ENCODE data around the gene TRDN.

DNA sequence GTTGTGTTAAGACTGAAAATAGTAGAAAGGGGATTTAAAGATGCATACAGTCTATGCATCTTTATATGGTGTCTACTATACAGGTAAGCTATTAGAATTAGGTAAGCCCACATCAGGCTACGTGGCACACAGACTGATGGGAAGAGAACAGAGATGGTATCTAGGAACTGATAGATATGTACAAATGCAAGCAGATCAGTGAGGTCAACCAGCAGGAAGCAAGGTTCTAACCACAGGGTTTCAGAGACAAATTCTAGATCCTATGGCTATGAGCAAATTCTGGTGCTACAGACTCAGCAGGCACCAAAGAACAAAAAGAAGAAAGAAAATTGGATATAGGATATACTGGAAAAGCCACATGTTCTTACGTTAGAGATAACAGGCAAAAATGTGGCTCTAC lies 110.6 kb downstream of the TRDN start:
- TF ChIP-seq, protein P1, sequence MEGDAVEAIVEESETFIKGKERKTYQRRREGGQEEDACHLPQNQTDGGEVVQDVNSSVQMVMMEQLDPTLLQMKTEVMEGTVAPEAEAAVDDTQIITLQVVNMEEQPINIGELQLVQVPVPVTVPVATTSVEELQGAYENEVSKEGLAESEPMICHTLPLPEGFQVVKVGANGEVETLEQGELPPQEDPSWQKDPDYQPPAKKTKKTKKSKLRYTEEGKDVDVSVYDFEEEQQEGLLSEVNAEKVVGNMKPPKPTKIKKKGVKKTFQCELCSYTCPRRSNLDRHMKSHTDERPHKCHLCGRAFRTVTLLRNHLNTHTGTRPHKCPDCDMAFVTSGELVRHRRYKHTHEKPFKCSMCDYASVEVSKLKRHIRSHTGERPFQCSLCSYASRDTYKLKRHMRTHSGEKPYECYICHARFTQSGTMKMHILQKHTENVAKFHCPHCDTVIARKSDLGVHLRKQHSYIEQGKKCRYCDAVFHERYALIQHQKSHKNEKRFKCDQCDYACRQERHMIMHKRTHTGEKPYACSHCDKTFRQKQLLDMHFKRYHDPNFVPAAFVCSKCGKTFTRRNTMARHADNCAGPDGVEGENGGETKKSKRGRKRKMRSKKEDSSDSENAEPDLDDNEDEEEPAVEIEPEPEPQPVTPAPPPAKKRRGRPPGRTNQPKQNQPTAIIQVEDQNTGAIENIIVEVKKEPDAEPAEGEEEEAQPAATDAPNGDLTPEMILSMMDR (IDR thresholded peaks at IDR 0.05 in 8 of 11, conservative IDR thresholded peaks at IDR 0.05 in 3 of 11): no peak
- no peak for TF ChIP-seq POLR2A (IDR thresholded peaks at IDR 0.05)
